ENCODE results near the gene WBP1. TPM values are rescaled to one million over a fixed set of nuclear protein-coding genes. Genes with fewer than 3 reads are reported as not detected.

Gene WBP1
- total and polyA plus RNA-seq, 10 of the 15 experiments (the other 5 are each of a cell fraction or from before 2014, with no cell fraction given), result 4.2 to 76.8 (median 43.8) TPM

DNA sequence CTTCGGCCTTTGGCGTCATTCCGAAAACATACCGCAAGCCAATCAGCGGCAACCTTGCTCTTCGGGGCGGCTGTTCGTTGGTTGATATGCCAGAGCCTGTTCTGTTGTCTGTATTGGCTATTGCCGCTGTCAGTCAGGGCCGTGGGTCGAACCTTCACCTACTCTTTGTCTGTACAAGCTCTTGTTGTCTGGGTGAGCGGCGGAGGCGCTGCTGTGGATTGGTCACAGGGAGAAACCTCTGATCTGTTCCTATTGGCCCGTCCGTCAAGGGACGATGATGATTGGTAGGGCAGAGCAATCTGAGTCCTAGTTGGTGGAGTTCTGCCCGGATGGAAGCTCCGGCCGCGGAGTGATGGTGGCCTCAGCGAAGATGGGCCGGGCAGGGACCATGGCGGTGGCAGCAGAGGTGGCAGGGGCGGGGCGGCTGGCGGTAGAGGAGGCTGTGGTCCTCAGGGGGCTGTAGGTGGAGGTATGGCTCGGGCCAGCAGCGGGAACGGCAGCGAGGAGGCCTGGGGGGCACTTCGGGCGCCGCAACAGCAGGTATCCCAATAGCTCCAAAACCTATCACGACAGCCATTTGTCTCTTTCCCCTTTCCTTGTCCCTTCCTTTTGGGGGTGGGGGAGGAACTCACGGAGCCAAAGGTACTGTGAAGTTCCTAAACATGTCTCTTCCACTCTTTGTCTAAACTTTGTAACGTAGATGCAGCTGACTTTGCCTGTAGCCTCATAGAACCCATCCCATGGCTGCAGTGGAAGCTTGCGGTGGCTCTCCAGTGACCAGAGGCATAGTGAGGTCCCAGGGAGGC, at the start of gene WBP1 (continued):
- no peak for TF ChIP-seq PAX5 (IDR thresholded peaks at IDR 0.05; ENCODE audit: borderline replicate concordance, low read depth, low read length)
- TF ChIP-seq, protein P1, sequence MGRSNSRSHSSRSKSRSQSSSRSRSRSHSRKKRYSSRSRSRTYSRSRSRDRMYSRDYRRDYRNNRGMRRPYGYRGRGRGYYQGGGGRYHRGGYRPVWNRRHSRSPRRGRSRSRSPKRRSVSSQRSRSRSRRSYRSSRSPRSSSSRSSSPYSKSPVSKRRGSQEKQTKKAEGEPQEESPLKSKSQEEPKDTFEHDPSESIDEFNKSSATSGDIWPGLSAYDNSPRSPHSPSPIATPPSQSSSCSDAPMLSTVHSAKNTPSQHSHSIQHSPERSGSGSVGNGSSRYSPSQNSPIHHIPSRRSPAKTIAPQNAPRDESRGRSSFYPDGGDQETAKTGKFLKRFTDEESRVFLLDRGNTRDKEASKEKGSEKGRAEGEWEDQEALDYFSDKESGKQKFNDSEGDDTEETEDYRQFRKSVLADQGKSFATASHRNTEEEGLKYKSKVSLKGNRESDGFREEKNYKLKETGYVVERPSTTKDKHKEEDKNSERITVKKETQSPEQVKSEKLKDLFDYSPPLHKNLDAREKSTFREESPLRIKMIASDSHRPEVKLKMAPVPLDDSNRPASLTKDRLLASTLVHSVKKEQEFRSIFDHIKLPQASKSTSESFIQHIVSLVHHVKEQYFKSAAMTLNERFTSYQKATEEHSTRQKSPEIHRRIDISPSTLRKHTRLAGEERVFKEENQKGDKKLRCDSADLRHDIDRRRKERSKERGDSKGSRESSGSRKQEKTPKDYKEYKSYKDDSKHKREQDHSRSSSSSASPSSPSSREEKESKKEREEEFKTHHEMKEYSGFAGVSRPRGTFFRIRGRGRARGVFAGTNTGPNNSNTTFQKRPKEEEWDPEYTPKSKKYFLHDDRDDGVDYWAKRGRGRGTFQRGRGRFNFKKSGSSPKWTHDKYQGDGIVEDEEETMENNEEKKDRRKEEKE (IDR thresholded peaks at IDR 0.05), result no peak
- TF ChIP-seq BACH1 (IDR thresholded peaks at IDR 0.05; ENCODE audit: borderline replicate concordance), result 0 out of 2 replicates have a peak, but pooled peaks have one; percentile 15
- TF ChIP-seq, protein P2, sequence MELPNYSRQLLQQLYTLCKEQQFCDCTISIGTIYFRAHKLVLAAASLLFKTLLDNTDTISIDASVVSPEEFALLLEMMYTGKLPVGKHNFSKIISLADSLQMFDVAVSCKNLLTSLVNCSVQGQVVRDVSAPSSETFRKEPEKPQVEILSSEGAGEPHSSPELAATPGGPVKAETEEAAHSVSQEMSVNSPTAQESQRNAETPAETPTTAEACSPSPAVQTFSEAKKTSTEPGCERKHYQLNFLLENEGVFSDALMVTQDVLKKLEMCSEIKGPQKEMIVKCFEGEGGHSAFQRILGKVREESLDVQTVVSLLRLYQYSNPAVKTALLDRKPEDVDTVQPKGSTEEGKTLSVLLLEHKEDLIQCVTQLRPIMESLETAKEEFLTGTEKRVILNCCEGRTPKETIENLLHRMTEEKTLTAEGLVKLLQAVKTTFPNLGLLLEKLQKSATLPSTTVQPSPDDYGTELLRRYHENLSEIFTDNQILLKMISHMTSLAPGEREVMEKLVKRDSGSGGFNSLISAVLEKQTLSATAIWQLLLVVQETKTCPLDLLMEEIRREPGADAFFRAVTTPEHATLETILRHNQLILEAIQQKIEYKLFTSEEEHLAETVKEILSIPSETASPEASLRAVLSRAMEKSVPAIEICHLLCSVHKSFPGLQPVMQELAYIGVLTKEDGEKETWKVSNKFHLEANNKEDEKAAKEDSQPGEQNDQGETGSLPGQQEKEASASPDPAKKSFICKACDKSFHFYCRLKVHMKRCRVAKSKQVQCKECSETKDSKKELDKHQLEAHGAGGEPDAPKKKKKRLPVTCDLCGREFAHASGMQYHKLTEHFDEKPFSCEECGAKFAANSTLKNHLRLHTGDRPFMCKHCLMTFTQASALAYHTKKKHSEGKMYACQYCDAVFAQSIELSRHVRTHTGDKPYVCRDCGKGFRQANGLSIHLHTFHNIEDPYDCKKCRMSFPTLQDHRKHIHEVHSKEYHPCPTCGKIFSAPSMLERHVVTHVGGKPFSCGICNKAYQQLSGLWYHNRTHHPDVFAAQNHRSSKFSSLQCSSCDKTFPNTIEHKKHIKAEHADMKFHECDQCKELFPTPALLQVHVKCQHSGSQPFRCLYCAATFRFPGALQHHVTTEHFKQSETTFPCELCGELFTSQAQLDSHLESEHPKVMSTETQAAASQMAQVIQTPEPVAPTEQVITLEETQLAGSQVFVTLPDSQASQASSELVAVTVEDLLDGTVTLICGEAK (IDR thresholded peaks at IDR 0.05; ENCODE audit: borderline replicate concordance), result peak; percentile 74
- TF ChIP-seq SRF (IDR thresholded peaks at IDR 0.05; ENCODE audit: low read depth in 2 of 2, low read length in 2 of 2), result no peak
- TF ChIP-seq NFIC (IDR thresholded peaks at IDR 0.05; ENCODE audit: low read depth, low read length), result no peak; the same call in 1 of the 2 replicates
- TF ChIP-seq NBN (IDR thresholded peaks at IDR 0.05), result no peak
- TF ChIP-seq MTA3 (IDR thresholded peaks at IDR 0.05; ENCODE audit: borderline replicate concordance, low read length), result 0 out of 2 replicates have a peak, but pooled peaks have one; percentile 8
- no peak for TF ChIP-seq RCOR1 (conservative IDR thresholded peaks at IDR 0.05; ENCODE audit: low read depth, low read length)
- TF ChIP-seq PML (IDR thresholded peaks at IDR 0.05; ENCODE audit: low read length), result 0 out of 2 replicates have a peak, but pooled peaks have one; percentile 40
- peak; percentile 97 for TF ChIP-seq DPF2 (IDR thresholded peaks at IDR 0.05)
- TF ChIP-seq, protein P3, sequence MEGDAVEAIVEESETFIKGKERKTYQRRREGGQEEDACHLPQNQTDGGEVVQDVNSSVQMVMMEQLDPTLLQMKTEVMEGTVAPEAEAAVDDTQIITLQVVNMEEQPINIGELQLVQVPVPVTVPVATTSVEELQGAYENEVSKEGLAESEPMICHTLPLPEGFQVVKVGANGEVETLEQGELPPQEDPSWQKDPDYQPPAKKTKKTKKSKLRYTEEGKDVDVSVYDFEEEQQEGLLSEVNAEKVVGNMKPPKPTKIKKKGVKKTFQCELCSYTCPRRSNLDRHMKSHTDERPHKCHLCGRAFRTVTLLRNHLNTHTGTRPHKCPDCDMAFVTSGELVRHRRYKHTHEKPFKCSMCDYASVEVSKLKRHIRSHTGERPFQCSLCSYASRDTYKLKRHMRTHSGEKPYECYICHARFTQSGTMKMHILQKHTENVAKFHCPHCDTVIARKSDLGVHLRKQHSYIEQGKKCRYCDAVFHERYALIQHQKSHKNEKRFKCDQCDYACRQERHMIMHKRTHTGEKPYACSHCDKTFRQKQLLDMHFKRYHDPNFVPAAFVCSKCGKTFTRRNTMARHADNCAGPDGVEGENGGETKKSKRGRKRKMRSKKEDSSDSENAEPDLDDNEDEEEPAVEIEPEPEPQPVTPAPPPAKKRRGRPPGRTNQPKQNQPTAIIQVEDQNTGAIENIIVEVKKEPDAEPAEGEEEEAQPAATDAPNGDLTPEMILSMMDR (IDR thresholded peaks at IDR 0.05 in 2 of 3, conservative IDR thresholded peaks at IDR 0.05 in 1 of 3; ENCODE audit: control insufficient read depth in 2 of 3, extremely low read depth in 1 of 3, insufficient read depth in 1 of 3, low read depth in 3 of 3, low read length in 3 of 3), result no peak
- TF ChIP-seq, protein P4, sequence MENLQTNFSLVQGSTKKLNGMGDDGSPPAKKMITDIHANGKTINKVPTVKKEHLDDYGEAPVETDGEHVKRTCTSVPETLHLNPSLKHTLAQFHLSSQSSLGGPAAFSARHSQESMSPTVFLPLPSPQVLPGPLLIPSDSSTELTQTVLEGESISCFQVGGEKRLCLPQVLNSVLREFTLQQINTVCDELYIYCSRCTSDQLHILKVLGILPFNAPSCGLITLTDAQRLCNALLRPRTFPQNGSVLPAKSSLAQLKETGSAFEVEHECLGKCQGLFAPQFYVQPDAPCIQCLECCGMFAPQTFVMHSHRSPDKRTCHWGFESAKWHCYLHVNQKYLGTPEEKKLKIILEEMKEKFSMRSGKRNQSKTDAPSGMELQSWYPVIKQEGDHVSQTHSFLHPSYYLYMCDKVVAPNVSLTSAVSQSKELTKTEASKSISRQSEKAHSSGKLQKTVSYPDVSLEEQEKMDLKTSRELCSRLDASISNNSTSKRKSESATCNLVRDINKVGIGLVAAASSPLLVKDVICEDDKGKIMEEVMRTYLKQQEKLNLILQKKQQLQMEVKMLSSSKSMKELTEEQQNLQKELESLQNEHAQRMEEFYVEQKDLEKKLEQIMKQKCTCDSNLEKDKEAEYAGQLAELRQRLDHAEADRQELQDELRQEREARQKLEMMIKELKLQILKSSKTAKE (IDR thresholded peaks at IDR 0.05; ENCODE audit: low read depth, poor library complexity, severe bottlenecking), result peak; percentile 67
- peak; percentile 89 for TF ChIP-seq RFX5 (IDR thresholded peaks at IDR 0.05; ENCODE audit: low read depth, low read length)
- no peak for TF ChIP-seq NR2F1 (conservative IDR thresholded peaks at IDR 0.05)
- no peak for TF ChIP-seq EP300 (IDR thresholded peaks at IDR 0.05; ENCODE audit: borderline replicate concordance in 1 of 2, control insufficient read depth in 1 of 2, low read depth in 2 of 2, low read length in 2 of 2)
